Lower lobe of right lung (tissue), 2 donors: Measurements from ENCODE around the gene UBE2J2. TPM values are rescaled to one million over a fixed set of nuclear protein-coding genes. Genes with fewer than 3 reads are reported as not detected.
A peak's percentile ranks its signal among the peaks of the same experiment; 100 is the strongest.

Source experiments
- ATAC-seq, 2 donors: fragments of 200-7000 bp; cut with Tn5 transposase; one replicate each; pipeline ENCODE4 v1.9.1; 2020 to 2022; ENCODE audit warnings: mild to moderate bottlenecking in 2 of 2, moderate library complexity in 2 of 2
- DNase-seq: peaks from one replicate; pipeline ENCODE4 v3.0.0-alpha.2; 2020
- H3K27ac ChIP-seq: fragments of 200-600 bp; one replicate; pipeline ENCODE4 v1.8.0; 2022
- H3K27me3 ChIP-seq: fragments of 200-600 bp; one replicate; pipeline ENCODE4 v1.8.0; 2022; ENCODE audit warnings: low read depth
- H3K36me3 ChIP-seq: fragments of 200-600 bp; one replicate; pipeline ENCODE4 v1.8.0; 2022; ENCODE audit warnings: mild to moderate bottlenecking
- H3K4me1 ChIP-seq: fragments of 200-600 bp; one replicate; pipeline ENCODE4 v1.8.0; 2022
- H3K4me3 ChIP-seq: fragments of 200-600 bp; one replicate; pipeline ENCODE4 v1.8.0; 2022; ENCODE audit warnings: mild to moderate bottlenecking
- H3K9me3 ChIP-seq: fragments of 200-600 bp; one replicate; pipeline ENCODE4 v1.8.0; 2022
- intact Hi-C: fragments of 100-400 bp; cut with DNase I; formaldehyde crosslinking; loops from one replicate; pipeline ENCODE4 v1.11.0; 2022
- total RNA-seq: library from RNA; stranded (reverse); fragmentation: NEBNext Ultra II Directional; extraction: Animal tissue kit (Norgen Biotek cat#: 25700); gene quantifications from one replicate; pipeline ENCODE4 v1.2.1, GENCODE V29; 2021
- TF ChIP-seq, protein P1 (sequence below): fragments of 200-600 bp; IDR thresholded peaks from one replicate; pipeline ENCODE4 v1.8.0; 2022; ENCODE audit warnings: antibody characterized with exemption, mild to moderate bottlenecking
- donor health status: DM: no; HTN: yes; CAD: no; lungs with severe emphysema.

Gene UBE2J2
- total RNA-seq, 1 donor from 2014 or later: 49.9 TPM

DNA sequence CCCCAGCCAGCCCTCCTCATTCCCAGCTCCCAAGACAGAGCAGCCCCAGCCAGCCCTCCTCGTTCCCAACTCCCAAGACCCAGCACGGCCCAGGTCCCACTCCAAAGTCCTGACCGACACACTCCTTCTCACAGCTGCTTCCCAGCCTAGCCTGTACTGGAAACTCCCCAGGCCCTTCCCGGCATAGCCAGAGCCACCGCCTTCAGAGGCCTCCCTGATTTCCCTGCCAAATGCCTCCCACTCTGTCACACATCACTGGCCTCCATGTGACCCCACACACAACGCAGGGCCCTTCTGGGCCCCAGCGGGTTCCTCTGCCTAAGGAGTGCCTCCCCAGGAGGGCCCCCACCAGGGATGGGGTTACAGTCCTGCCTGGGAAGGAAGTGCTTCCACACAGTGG lies 2.8 kb downstream of the UBE2J2 start:
- Histone ChIP-seq H3K4me1 (peaks cover 40% of the 10 kb centered on the region), H3K9me3 (no peaks in the 10 kb centered on the region), H3K27me3 (no peaks in the 10 kb centered on the region), H3K4me3 (peak overlapping the region; percentile 17), H3K27ac (no peak overlapping the region), H3K36me3 (peaks cover 36% of the 10 kb centered on the region)
- DNase-seq: no peak
- TF ChIP-seq, protein P1, sequence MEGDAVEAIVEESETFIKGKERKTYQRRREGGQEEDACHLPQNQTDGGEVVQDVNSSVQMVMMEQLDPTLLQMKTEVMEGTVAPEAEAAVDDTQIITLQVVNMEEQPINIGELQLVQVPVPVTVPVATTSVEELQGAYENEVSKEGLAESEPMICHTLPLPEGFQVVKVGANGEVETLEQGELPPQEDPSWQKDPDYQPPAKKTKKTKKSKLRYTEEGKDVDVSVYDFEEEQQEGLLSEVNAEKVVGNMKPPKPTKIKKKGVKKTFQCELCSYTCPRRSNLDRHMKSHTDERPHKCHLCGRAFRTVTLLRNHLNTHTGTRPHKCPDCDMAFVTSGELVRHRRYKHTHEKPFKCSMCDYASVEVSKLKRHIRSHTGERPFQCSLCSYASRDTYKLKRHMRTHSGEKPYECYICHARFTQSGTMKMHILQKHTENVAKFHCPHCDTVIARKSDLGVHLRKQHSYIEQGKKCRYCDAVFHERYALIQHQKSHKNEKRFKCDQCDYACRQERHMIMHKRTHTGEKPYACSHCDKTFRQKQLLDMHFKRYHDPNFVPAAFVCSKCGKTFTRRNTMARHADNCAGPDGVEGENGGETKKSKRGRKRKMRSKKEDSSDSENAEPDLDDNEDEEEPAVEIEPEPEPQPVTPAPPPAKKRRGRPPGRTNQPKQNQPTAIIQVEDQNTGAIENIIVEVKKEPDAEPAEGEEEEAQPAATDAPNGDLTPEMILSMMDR: no peak
- ATAC-seq: no peak
- intact Hi-C loops: no loop called here

DNA sequence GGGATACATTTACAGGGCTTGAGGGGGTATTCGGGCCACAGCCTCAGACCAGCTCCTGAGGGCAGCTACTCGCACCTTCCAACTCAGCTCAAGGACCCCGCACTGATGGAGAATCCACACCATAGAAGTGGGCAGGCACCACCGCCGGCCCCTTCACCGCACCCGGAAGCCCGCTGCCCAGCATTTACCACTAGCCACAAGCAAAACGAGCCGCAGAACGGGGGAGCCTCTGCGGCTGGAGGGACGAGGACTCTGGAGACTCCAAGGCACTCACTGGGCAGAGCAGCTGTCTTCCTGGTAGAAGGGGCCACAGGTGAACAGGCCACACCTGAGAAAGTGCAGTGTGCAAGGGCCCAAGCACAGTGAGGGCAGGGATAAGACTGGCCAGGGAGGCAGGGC lies 5.4 kb downstream of the UBE2J2 start:
- no peaks in the 10 kb centered on the region for H3K9me3 ChIP-seq
- TF ChIP-seq, protein P1: no peak
- ATAC-seq (no peak), DNase-seq (no peak)
- H3K27me3 ChIP-seq: no peaks in the 10 kb centered on the region
- peaks cover 31% of the 10 kb centered on the region for H3K4me1 ChIP-seq
- peaks cover 57% of the 10 kb centered on the region for H3K36me3 ChIP-seq
- no peak overlapping the region for H3K27ac ChIP-seq
- intact Hi-C loops: no loop called here
- no peak overlapping the region for H3K4me3 ChIP-seq

DNA sequence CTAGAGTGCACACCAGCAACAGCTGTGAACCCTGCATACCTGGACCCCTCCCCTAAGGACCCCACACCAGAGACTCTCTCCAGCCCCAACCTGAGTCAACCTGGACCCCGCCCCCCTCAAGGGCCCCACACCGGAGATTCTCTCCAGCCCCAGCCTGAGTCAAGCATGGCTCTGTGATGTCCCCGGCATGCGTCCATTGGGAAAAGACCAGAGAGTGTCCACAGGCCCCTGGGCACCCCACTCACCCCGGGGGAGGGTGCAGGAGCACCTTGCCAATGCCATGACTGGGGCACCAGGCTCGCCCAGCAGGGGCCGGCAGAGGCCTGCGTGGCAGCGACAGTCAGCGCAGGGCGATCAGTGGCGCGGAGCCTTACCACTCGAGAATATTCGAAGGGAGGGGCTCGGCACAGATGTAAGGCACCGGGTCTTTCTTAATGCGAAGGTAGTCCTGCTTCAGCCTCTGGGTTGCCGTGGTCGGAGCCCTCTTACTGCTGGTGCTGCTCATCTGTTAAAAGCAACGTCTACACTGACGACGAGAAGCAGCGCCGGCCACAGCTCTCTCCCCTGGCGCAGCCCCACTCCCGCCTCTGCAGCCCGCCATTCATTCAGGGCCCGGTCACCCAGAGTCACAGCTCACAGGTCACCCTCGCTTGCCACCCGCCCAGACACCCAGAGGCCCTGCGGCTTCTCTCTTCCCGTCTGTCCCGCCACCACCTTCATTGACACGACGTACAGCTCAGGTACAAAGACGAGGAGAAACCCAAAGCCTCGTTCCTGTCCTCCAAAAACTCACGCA lies 6.0 kb downstream of the UBE2J2 start:
- TF ChIP-seq, protein P1: no peak
- Histone ChIP-seq H3K36me3 (peaks cover 63% of the 10 kb centered on the region), H3K4me3 (no peak overlapping the region), H3K4me1 (peaks cover 29% of the 10 kb centered on the region), H3K27ac (no peak overlapping the region), H3K9me3 (no peaks in the 10 kb centered on the region), H3K27me3 (no peaks in the 10 kb centered on the region)
- intact Hi-C loops: no loop called here
- DNase-seq: no peak
- ATAC-seq: no peak

DNA sequence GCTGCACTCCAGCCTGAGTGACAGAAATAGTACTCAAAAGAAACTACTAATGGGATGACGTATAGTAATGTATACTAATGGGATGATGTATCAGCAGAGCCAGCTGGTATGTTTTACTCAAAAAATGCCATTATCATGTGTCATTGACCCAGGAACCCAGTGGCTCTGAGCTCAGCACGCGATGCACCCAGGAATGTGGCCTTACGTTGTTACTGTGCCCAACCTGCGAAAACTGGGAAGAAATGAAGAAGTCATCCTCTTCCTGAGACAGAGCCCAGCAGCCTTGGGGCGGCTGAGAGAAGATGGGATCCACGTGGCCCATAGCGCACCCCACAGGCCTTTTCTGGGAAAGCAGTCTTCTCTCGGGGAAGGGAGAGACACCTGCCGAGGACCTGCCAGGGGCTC lies 8.8 kb downstream of the UBE2J2 start:
- Histone ChIP-seq H3K36me3 (peaks cover 87% of the 10 kb centered on the region), H3K4me3 (no peak overlapping the region), H3K4me1 (peaks cover 17% of the 10 kb centered on the region), H3K27me3 (no peaks in the 10 kb centered on the region), H3K9me3 (no peaks in the 10 kb centered on the region), H3K27ac (no peak overlapping the region)
- intact Hi-C loops: no loop called here
- DNase-seq: no peak
- no peak for ATAC-seq
- TF ChIP-seq, protein P1: no peak

DNA sequence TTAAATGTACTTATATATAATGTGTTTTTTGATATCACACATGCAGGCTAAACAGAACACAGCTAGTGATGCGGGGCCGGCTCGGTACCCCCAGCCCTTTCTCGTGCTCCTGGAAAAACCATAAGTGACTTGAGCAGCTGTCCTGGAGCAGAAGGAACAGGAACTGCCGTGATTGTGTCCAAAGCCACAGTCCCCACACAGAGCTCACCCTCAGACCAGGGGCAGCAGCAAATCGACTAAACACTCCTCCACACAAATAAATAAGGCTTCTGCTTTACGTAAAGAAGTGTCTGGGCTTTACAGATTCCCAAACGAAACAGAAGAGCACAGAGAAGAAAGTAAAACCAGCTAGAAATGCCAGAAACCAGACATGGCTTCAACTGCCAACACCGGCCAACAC lies 9.6 kb downstream of the UBE2J2 start:
- ATAC-seq: no peak
- Histone ChIP-seq H3K4me1 (peaks cover 16% of the 10 kb centered on the region), H3K27ac (no peak overlapping the region), H3K27me3 (no peaks in the 10 kb centered on the region), H3K9me3 (no peaks in the 10 kb centered on the region), H3K36me3 (peaks cover 94% of the 10 kb centered on the region), H3K4me3 (no peak overlapping the region)
- intact Hi-C loops: no loop called here
- TF ChIP-seq, protein P1: no peak
- DNase-seq: no peak
